Kidney capillary endothelial cell (primary cell): ENCODE measurements around the gene CAMK2A.

Experiments used
- DNase-seq: peaks from one replicate; pipeline ENCODE4 v3.0.0-alpha.2; 2018; ENCODE audit warnings: low spot score

The CAMK2A gene

GRCh38 chr5:150300496-150301169 is 11.1 kb upstream of the CAMK2A start:
- no peak for DNase-seq

- DNase-seq, result no peak
Observed at GRCh38 chr5:150299571-150300327, 10.2 kb upstream of the CAMK2A start.

GRCh38 chr5:150298701-150299451 is 9.3 kb upstream of the CAMK2A start:
- no peak for DNase-seq

- no peak for DNase-seq
Observed at GRCh38 chr5:150297934-150298595, 8.5 kb upstream of the CAMK2A start.

- no peak for DNase-seq
Observed at GRCh38 chr5:150297236-150297890, 7.8 kb upstream of the CAMK2A start.

GRCh38 chr5:150296496-150296895 is 6.9 kb upstream of the CAMK2A start:
- DNase-seq, result no peak

- no peak for DNase-seq
Observed at GRCh38 chr5:150295741-150296486, 6.3 kb upstream of the CAMK2A start.

- no peak for DNase-seq
Observed at GRCh38 chr5:150295172-150295634, 5.6 kb upstream of the CAMK2A start.

GRCh38 chr5:150294551-150295071 is 5.0 kb upstream of the CAMK2A start:
- DNase-seq, result no peak

- no peak for DNase-seq
Observed at GRCh38 chr5:150293091-150293941, 3.7 kb upstream of the CAMK2A start.

GRCh38 chr5:150291388-150292385 is 2.1 kb upstream of the CAMK2A start:
- DNase-seq, result no peak

GRCh38 chr5:150288791-150289190 is 782 bp downstream of the CAMK2A start:
- no peak for DNase-seq

- no peak for DNase-seq
Observed at GRCh38 chr5:150288361-150288760, 1.2 kb downstream of the CAMK2A start.

GRCh38 chr5:150286820-150287219 is 2.8 kb downstream of the CAMK2A start:
- no peak for DNase-seq

- DNase-seq, result no peak
Observed at GRCh38 chr5:150285114-150285513, 4.5 kb downstream of the CAMK2A start.

- no peak for DNase-seq
Observed at GRCh38 chr5:150284311-150284710, 5.3 kb downstream of the CAMK2A start.

GRCh38 chr5:150283904-150284303 is 5.7 kb downstream of the CAMK2A start:
- DNase-seq, result no peak

- no peak for DNase-seq
Observed at GRCh38 chr5:150281987-150282386, 7.6 kb downstream of the CAMK2A start.
